OCI-LY1 (cell line): ENCODE data around the gene ALDOB.

Experiments
- H2AFZ ChIP-seq: fragments of 200-600 bp; sonication (generic), shearing (Covaris generic); 2 replicates; pipeline ENCODE4 v1.6.0; 2014; ENCODE audit warnings: antibody characterized with exemption, mild to moderate bottlenecking, low read length
- H3F3A ChIP-seq: fragments of 200-600 bp; sonication (generic), shearing (Covaris generic); 2 replicates; pipeline ENCODE4 v1.6.0; 2014; ENCODE audit warnings: mild to moderate bottlenecking, antibody characterized with exemption, low read length, moderate library complexity; ENCODE audit not compliant: insufficient read depth
- H3K27ac ChIP-seq: fragments of 200-600 bp; sonication (generic); 2 replicates; pipeline ENCODE4 v1.5.1; 2014; ENCODE audit warnings: low read length, mixed run types, mild to moderate bottlenecking, low read depth; ENCODE audit not compliant: poor library complexity, severe bottlenecking
- H3K27me3 ChIP-seq: fragments of 200-600 bp; sonication (generic); 2 replicates; pipeline ENCODE4 v1.6.0; 2014; ENCODE audit warnings: antibody characterized with exemption, mild to moderate bottlenecking, low read length, moderate library complexity; ENCODE audit not compliant: insufficient read depth
- H3K36me3 ChIP-seq: fragments of 200-600 bp; sonication (generic); 2 replicates; pipeline ENCODE4 v1.6.1; 2014; ENCODE audit warnings: mild to moderate bottlenecking, antibody characterized with exemption, low read length, moderate library complexity, mixed read lengths; ENCODE audit not compliant: insufficient read depth
- H3K4me1 ChIP-seq: fragments of 200-600 bp; sonication (generic); 2 replicates; pipeline ENCODE4 v1.5.1; 2014; ENCODE audit warnings: mild to moderate bottlenecking, low read length, moderate library complexity; ENCODE audit not compliant: insufficient read depth, severe bottlenecking
- H3K4me2 ChIP-seq: fragments of 200-600 bp; sonication (generic), shearing (Covaris generic); 2 replicates; pipeline ENCODE4 v1.6.1; 2014; ENCODE audit warnings: low read length
- H3K4me3 ChIP-seq: fragments of 200-600 bp; sonication (generic); 2 replicates; pipeline ENCODE4 v1.5.1; 2014; ENCODE audit warnings: low read length, low read depth, mild to moderate bottlenecking, mixed read lengths; ENCODE audit not compliant: poor library complexity, severe bottlenecking
- H3K79me2 ChIP-seq: fragments of 200-600 bp; shearing (Covaris generic); 2 replicates; pipeline ENCODE4 v1.6.1; 2016; ENCODE audit warnings: mixed run types, low read length, mixed read lengths; ENCODE audit not compliant: insufficient read depth
- H3K9ac ChIP-seq: fragments of 200-600 bp; sonication (generic), shearing (Covaris generic); 2 replicates; pipeline ENCODE4 v1.6.1; 2014; ENCODE audit warnings: mild to moderate bottlenecking, low read length, mixed read lengths
- H3K9me2 ChIP-seq: fragments of 200-600 bp; sonication (generic), shearing (Covaris generic); 2 replicates; pipeline ENCODE4 v1.6.1; 2014; ENCODE audit warnings: low read depth, mild to moderate bottlenecking, low read length, mixed read lengths
- H3K9me3 ChIP-seq: fragments of 200-600 bp; shearing (Covaris generic); 2 replicates; pipeline ENCODE4 v1.6.1; 2014; ENCODE audit warnings: low read length, mixed read lengths
- H4K20me1 ChIP-seq: fragments of 200-600 bp; sonication (generic), shearing (Covaris generic); 2 replicates; pipeline ENCODE4 v1.6.0; 2016; ENCODE audit warnings: mild to moderate bottlenecking, low read length; ENCODE audit not compliant: insufficient read depth
- CTCF ChIP-seq: fragments of 200-600 bp; sonication (generic), shearing (Covaris generic); IDR thresholded peaks from 2 replicates; pipeline ENCODE4 v1.5.1; 2017; ENCODE audit warnings: mild to moderate bottlenecking, antibody characterized with exemption, low read length, moderate library complexity, mixed read lengths
- EZH2 ChIP-seq: fragments of 200-600 bp; sonication (generic), shearing (Covaris generic); IDR thresholded peaks from 2 replicates; pipeline ENCODE4 v1.8.0; 2017; ENCODE audit warnings: borderline replicate concordance, mixed run types, mild to moderate bottlenecking, antibody characterized with exemption, low read length, moderate library complexity, mixed read lengths

ALDOB gene

DNA sequence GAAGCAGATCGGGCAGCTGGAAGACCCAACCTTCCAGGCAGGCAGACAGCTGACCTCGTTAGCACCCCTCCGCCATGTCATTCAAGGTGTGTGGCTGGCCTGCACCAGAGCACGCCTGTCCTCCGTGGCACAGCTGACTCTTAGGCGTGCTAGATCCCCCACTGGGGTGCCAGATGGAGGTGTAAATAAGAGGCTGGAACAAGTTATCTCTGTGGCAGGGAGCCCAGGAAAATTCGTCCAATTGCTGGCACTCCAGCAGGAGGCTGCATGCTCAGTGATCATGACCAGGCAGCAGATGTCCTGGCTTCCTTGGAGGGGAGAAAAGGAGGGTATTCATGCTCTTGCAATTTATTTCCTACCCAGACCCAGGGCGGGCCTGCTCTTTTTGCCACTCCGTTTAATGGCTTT, 7.8 kb upstream of the ALDOB start:
- Histone ChIP-seq H3K9ac (no peak overlapping the region), H3K4me2 (no peak overlapping the region), H4K20me1 (no peaks in the 10 kb centered on the region), H3K9me3 (no peaks in the 10 kb centered on the region; the same call in 1 of the 2 replicates), H3F3A (no peaks in the 10 kb centered on the region), H3K27ac (no peak overlapping the region), H3K79me2 (no peaks in the 10 kb centered on the region), H3K9me2 (no peaks in the 10 kb centered on the region), H3K4me3 (no peak overlapping the region), H3K4me1 (peaks cover under 1% of the 10 kb centered on the region), H2AFZ (no peak overlapping the region), H3K27me3 (no peaks in the 10 kb centered on the region), H3K36me3 (no peaks in the 10 kb centered on the region)
- no peak for TF ChIP-seq CTCF
- TF ChIP-seq EZH2: no peak

DNA sequence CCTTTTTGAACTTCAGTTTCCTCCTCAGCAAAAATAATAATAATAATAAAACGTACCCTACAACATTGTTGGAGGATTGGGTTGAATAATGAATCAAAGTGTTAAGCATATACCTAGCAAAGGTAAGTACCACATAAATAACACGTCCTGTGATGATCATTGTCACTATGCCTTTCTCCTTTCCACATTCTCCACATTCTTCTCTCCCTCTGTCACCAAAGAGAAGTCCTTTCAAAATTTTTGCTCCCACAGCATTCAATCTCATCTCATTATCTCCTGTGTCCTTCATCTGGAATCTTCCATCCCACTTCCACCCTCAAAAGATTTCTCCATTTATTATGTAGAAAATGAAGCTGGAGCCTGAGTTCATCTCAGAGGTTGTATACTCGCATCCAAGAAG, 7.2 kb upstream of the ALDOB start:
- Histone ChIP-seq H3K79me2 (no peaks in the 10 kb centered on the region), H3K4me1 (no peaks in the 10 kb centered on the region), H2AFZ (no peak overlapping the region), H3K4me3 (no peak overlapping the region), H3K9me2 (no peaks in the 10 kb centered on the region), H3F3A (no peaks in the 10 kb centered on the region), H3K27me3 (no peaks in the 10 kb centered on the region), H4K20me1 (no peaks in the 10 kb centered on the region), H3K27ac (no peak overlapping the region), H3K4me2 (no peak overlapping the region), H3K9ac (no peak overlapping the region), H3K9me3 (no peaks in the 10 kb centered on the region; the same call in 1 of the 2 replicates), H3K36me3 (no peaks in the 10 kb centered on the region)
- TF ChIP-seq EZH2: no peak
- no peak for TF ChIP-seq CTCF

DNA sequence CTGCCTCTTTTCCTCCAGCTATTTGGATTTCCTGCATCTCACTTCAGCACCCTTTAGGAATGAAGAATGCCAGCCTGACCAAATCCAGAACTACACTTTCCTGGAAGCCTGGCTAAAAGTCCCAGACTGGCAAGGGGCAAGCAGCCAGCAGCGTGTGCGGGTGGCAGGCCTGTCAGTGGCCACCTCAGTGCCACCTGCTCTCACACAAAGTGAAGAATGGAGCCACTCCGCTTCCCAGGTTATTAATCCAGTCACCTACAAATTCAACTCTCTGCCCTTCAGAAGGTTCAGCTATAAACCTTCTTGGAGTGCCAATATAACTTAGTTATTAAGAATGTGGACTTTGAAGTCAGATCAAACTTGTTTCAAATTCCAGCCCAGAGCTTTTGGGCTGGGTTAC, 6.7 kb upstream of the ALDOB start:
- H3K36me3 ChIP-seq: no peaks in the 10 kb centered on the region
- no peaks in the 10 kb centered on the region for H3K79me2 ChIP-seq
- H3K9me2 ChIP-seq: no peaks in the 10 kb centered on the region
- H3K27ac ChIP-seq: no peak overlapping the region
- no peaks in the 10 kb centered on the region for H3F3A ChIP-seq
- H3K9me3 ChIP-seq: no peaks in the 10 kb centered on the region; the same call in 1 of the 2 replicates
- TF ChIP-seq CTCF: no peak
- TF ChIP-seq EZH2: no peak
- no peaks in the 10 kb centered on the region for H3K27me3 ChIP-seq
- H3K9ac ChIP-seq: no peak overlapping the region
- H4K20me1 ChIP-seq: no peaks in the 10 kb centered on the region
- H3K4me2 ChIP-seq: no peak overlapping the region
- no peak overlapping the region for H3K4me3 ChIP-seq
- no peaks in the 10 kb centered on the region for H3K4me1 ChIP-seq
- no peak overlapping the region for H2AFZ ChIP-seq
